Stimulated activated effector memory CD8-positive, alpha-beta T cell treated with anti-CD3 and anti-CD28 coated beads, Interleukin-12 subunit alpha, Interleukin-12 subunit beta, amount 100 ng/mL, for 72 hours (primary cell): ENCODE results near the gene RCE1.

Source experiments
- ATAC-seq: fragments of 150-1000 bp; cut with Tn5 transposase; 2 replicates; pipeline ENCODE4 v1.10.0; 2021
- DNase-seq, 2 donors: peaks; one replicate each; pipeline ENCODE4 v3.0.0; 2021 to 2022; ENCODE audit warnings: low spot score in 2 of 2
- H3K27ac Mint-ChIP-seq: one replicate; pipeline ENCODE4 v1.8.0; 2022; ENCODE audit warnings: mild to moderate bottlenecking, mixed read lengths
- H3K36me3 Mint-ChIP-seq: one replicate; pipeline ENCODE4 v1.8.0; 2022; ENCODE audit warnings: mild to moderate bottlenecking, mixed read lengths
- H3K4me1 Mint-ChIP-seq: one replicate; pipeline ENCODE4 v1.8.0; 2022; ENCODE audit warnings: mixed read lengths
- H3K4me3 Mint-ChIP-seq: one replicate; pipeline ENCODE4 v1.8.0; 2022; ENCODE audit warnings: mild to moderate bottlenecking, mixed read lengths
- H3K9me3 Mint-ChIP-seq: one replicate; pipeline ENCODE4 v1.8.0; 2022; ENCODE audit warnings: mixed read lengths

RCE1 gene

GRCh38 chr11:66835768-66836405 is 7.4 kb upstream of the RCE1 start:
- H3K27ac Mint-ChIP-seq: peak overlapping the region; percentile 11
- H3K36me3 Mint-ChIP-seq: peaks cover 36% of the 10 kb centered on the region
- H3K9me3 Mint-ChIP-seq: no peaks in the 10 kb centered on the region
- H3K4me3 Mint-ChIP-seq: no peak overlapping the region
- DNase-seq (no peak), ATAC-seq (no peak)
- H3K4me1 Mint-ChIP-seq: peaks cover 26% of the 10 kb centered on the region

GRCh38 chr11:66840317-66841091 is 2.7 kb upstream of the RCE1 start:
- no peak for DNase-seq
- peaks cover 55% of the 10 kb centered on the region for H3K4me1 Mint-ChIP-seq
- H3K27ac Mint-ChIP-seq: peak overlapping the region; percentile 99
- peaks cover 73% of the 10 kb centered on the region for H3K36me3 Mint-ChIP-seq
- ATAC-seq: no peak
- H3K4me3 Mint-ChIP-seq: peak overlapping the region; percentile 3
- H3K9me3 Mint-ChIP-seq: no peaks in the 10 kb centered on the region

- Mint-ChIP-seq H3K27ac (peak overlapping the region; percentile 99), H3K4me1 (peaks cover 57% of the 10 kb centered on the region), H3K9me3 (no peaks in the 10 kb centered on the region), H3K4me3 (peak overlapping the region; percentile 97), H3K36me3 (peaks cover 75% of the 10 kb centered on the region)
- ATAC-seq (no peak), DNase-seq (no peak)
These were observed 1.4 kb upstream of the RCE1 start for GRCh38 chr11:66841861-66842260.

- peak overlapping the region; percentile 99 for H3K27ac Mint-ChIP-seq
- H3K36me3 Mint-ChIP-seq: peaks cover 68% of the 10 kb centered on the region
- H3K4me1 Mint-ChIP-seq: peaks cover 57% of the 10 kb centered on the region
- DNase-seq: no peak
- no peaks in the 10 kb centered on the region for H3K9me3 Mint-ChIP-seq
- no peak for ATAC-seq
- H3K4me3 Mint-ChIP-seq: peak overlapping the region; percentile 97
These were observed 743 bp upstream of the RCE1 start for GRCh38 chr11:66842501-66842895.

GRCh38 chr11:66843776-66844495 is 695 bp downstream of the RCE1 start:
- peaks cover 64% of the 10 kb centered on the region for H3K36me3 Mint-ChIP-seq
- peak overlapping the region; percentile 99 for H3K27ac Mint-ChIP-seq
- ATAC-seq (no peak), DNase-seq (no peak)
- H3K9me3 Mint-ChIP-seq: no peaks in the 10 kb centered on the region
- H3K4me1 Mint-ChIP-seq: peaks cover 54% of the 10 kb centered on the region
- H3K4me3 Mint-ChIP-seq: peak overlapping the region; percentile 97

- ATAC-seq (no peak), DNase-seq (no peak)
- Mint-ChIP-seq H3K4me3 (peak overlapping the region; percentile 97), H3K9me3 (no peaks in the 10 kb centered on the region), H3K27ac (peak overlapping the region; percentile 99), H3K36me3 (peaks cover 57% of the 10 kb centered on the region), H3K4me1 (peaks cover 49% of the 10 kb centered on the region)
These were observed 1.4 kb downstream of the RCE1 start for GRCh38 chr11:66844496-66845142.

- DNase-seq: no peak
- Mint-ChIP-seq H3K9me3 (no peaks in the 10 kb centered on the region), H3K4me3 (peak overlapping the region; percentile 97), H3K36me3 (peaks cover 51% of the 10 kb centered on the region), H3K27ac (peak overlapping the region; percentile 99), H3K4me1 (peaks cover 42% of the 10 kb centered on the region)
- ATAC-seq: no peak
These were observed 2.1 kb downstream of the RCE1 start for GRCh38 chr11:66845143-66845875.

- H3K4me3 Mint-ChIP-seq: peak overlapping the region; percentile 97
- no peak overlapping the region for H3K27ac Mint-ChIP-seq
- peaks cover 46% of the 10 kb centered on the region for H3K36me3 Mint-ChIP-seq
- no peaks in the 10 kb centered on the region for H3K9me3 Mint-ChIP-seq
- no peak for ATAC-seq
- peaks cover 37% of the 10 kb centered on the region for H3K4me1 Mint-ChIP-seq
- DNase-seq: no peak
These were observed 2.6 kb downstream of the RCE1 start for GRCh38 chr11:66845876-66846212.

GRCh38 chr11:66846671-66847091 is 3.4 kb downstream of the RCE1 start:
- Mint-ChIP-seq H3K4me1 (peaks cover 33% of the 10 kb centered on the region), H3K4me3 (no peak overlapping the region), H3K27ac (peak overlapping the region; percentile 6)

GRCh38 chr11:66847461-66848232 is 4.4 kb downstream of the RCE1 start:
- ATAC-seq (no peak), DNase-seq (no peak)
- Mint-ChIP-seq H3K4me1 (peaks cover 31% of the 10 kb centered on the region), H3K9me3 (no peaks in the 10 kb centered on the region), H3K36me3 (peaks cover 35% of the 10 kb centered on the region), H3K27ac (no peak overlapping the region), H3K4me3 (no peak overlapping the region)

More at GRCh38 chr11:66846671-66847091, 3.4 kb downstream of the RCE1 start:
- ATAC-seq: no peak
- Mint-ChIP-seq H3K36me3 (peaks cover 38% of the 10 kb centered on the region), H3K9me3 (no peaks in the 10 kb centered on the region)
- DNase-seq: no peak

GRCh38 chr11:66848671-66849500 is 5.6 kb downstream of the RCE1 start:
- H3K36me3 Mint-ChIP-seq: peaks cover 27% of the 10 kb centered on the region
- ATAC-seq: no peak
- no peaks in the 10 kb centered on the region for H3K9me3 Mint-ChIP-seq
- no peak overlapping the region for H3K4me3 Mint-ChIP-seq
- no peak overlapping the region for H3K27ac Mint-ChIP-seq
- H3K4me1 Mint-ChIP-seq: peaks cover 28% of the 10 kb centered on the region
- no peak for DNase-seq

- H3K9me3 Mint-ChIP-seq: no peaks in the 10 kb centered on the region
- H3K27ac Mint-ChIP-seq: peak overlapping the region; percentile 29
- ATAC-seq (no peak), DNase-seq (no peak)
- no peak overlapping the region for H3K4me3 Mint-ChIP-seq
- peaks cover 20% of the 10 kb centered on the region for H3K4me1 Mint-ChIP-seq
- H3K36me3 Mint-ChIP-seq: peaks cover 22% of the 10 kb centered on the region
These were observed 6.4 kb downstream of the RCE1 start for GRCh38 chr11:66849501-66850234.

- Mint-ChIP-seq H3K27ac (peak overlapping the region; percentile 56), H3K4me3 (no peak overlapping the region), H3K4me1 (peaks cover 14% of the 10 kb centered on the region), H3K9me3 (no peaks in the 10 kb centered on the region), H3K36me3 (peaks cover 17% of the 10 kb centered on the region)
- no peak for DNase-seq
- ATAC-seq: no peak
These were observed 7.0 kb downstream of the RCE1 start for GRCh38 chr11:66850235-66850587.
